B cell (primary cell): ENCODE results near the gene TRIM75. TPM values are rescaled to one million over a fixed set of nuclear protein-coding genes. Genes with fewer than 3 reads are reported as not detected.

Source experiments
- ATAC-seq: fragments of 200-7000 bp; cut with Tn5 transposase; one replicate; pipeline ENCODE4 v1.10.0; 2021; ENCODE audit warnings: low read depth, mild to moderate bottlenecking, moderate number of reproducible peaks, moderate library complexity
- CTCF ChIA-PET: fragments of 350-600 bp; sonication (Branson Sonifier 250); formaldehyde crosslinking; loops from one replicate; lab custom pipeline; 2021; ENCODE audit warnings: antibody characterized with exemption, inconsistent platforms; lab: Charles Lee
- POLR2A ChIA-PET: fragments of 350-600 bp; sonication (Branson Sonifier 250); formaldehyde crosslinking; loops from one replicate; lab custom pipeline; 2021; ENCODE audit warnings: antibody characterized with exemption; lab: Charles Lee
- DNase-seq: peaks from one replicate; pipeline ENCODE4 v3.0.0; 2013
- H2AFZ ChIP-seq: 2 replicates; pipeline ENCODE4 v1.6.1; 2012; ENCODE audit warnings: mild to moderate bottlenecking, low read depth, low read length; ENCODE audit not compliant: insufficient read depth, poor library complexity, severe bottlenecking
- H3K27ac ChIP-seq, 2 donors: 1 replicate in 1 of 2; 2 replicates in 1 of 2; pipeline ENCODE4 v1.5.1; 2012 to 2013; ENCODE audit warnings: low read length in 2 of 2, mild to moderate bottlenecking in 2 of 2, moderate library complexity in 1 of 2
- H3K27me3 ChIP-seq, 4 experiments: fragments of 200-600 bp in 1 of 4; sonication (generic) in 1 of 4; replicated peaks in 1 of 4; 1 replicate in 2 of 4; 2 replicates in 2 of 4; pipeline versions ENCODE4 v1.6.1 to v1.7.0; 2013 to 2016; ENCODE audit warnings: low read length in 3 of 4, mild to moderate bottlenecking in 2 of 4, mixed read lengths in 1 of 4, moderate library complexity in 1 of 4; ENCODE audit not compliant: insufficient read depth in 4 of 4, control insufficient read depth in 3 of 4; ENCODE audit errors: control extremely low read depth in 1 of 4
- H3K36me3 ChIP-seq, 2 experiments: replicated peaks in 1 of 2; 1 replicate in 1 of 2; 2 replicates in 1 of 2; pipeline versions ENCODE4 v1.6.1 to v1.7.1; 2013; ENCODE audit warnings: low read length in 1 of 2; ENCODE audit not compliant: insufficient read depth in 2 of 2, control insufficient read depth in 1 of 2; ENCODE audit errors: control extremely low read depth in 1 of 2, extremely low read depth in 1 of 2
- H3K4me1 ChIP-seq, 2 donors: fragments of 200-600 bp in 1 of 2; sonication (generic) in 1 of 2; 1 replicate in 1 of 2; 2 replicates in 1 of 2; pipeline versions ENCODE4 v1.5.1 to v1.6.1; 2013 to 2017; ENCODE audit warnings: low read length in 2 of 2; ENCODE audit not compliant: control insufficient read depth in 2 of 2, insufficient read depth in 2 of 2
- H3K4me2 ChIP-seq: replicated peaks from 2 replicates; pipeline ENCODE3; 2012; ENCODE audit warnings: mild to moderate bottlenecking, low read depth, low read length; ENCODE audit not compliant: poor library complexity, severe bottlenecking
- H3K4me3 ChIP-seq, 5 experiments: fragments of 200-600 bp in 1 of 5; sonication (generic) in 1 of 5; 1 replicate in 3 of 5; 2 replicates in 2 of 5; pipeline versions ENCODE4 v1.5.1 to v1.7.0; 2011 to 2016; ENCODE audit warnings: low read length in 4 of 5, mild to moderate bottlenecking in 4 of 5, low read depth in 2 of 5, control low read depth in 1 of 5, moderate library complexity in 1 of 5; ENCODE audit not compliant: insufficient read depth in 1 of 5; ENCODE audit errors: control extremely low read depth in 1 of 5, extremely low read depth in 1 of 5
- H3K79me2 ChIP-seq: fragments of 200-600 bp; sonication (generic); one replicate; pipeline ENCODE4 v1.6.0; 2016; ENCODE audit warnings: low read length; ENCODE audit not compliant: control insufficient read depth, insufficient read depth
- H3K9ac ChIP-seq: fragments of 200-600 bp; sonication (generic); 2 replicates; pipeline ENCODE4 v1.6.1; 2017; ENCODE audit warnings: mild to moderate bottlenecking, low read length, moderate library complexity
- H3K9me3 ChIP-seq, 3 donors: one replicate each; pipeline versions ENCODE4 v1.6.1 to v1.7.1; 2013; ENCODE audit warnings: low read length in 2 of 3; ENCODE audit not compliant: control insufficient read depth in 2 of 3, insufficient read depth in 1 of 3; ENCODE audit errors: control extremely low read depth in 1 of 3
- H4K20me1 ChIP-seq: 2 replicates; pipeline ENCODE4 v1.6.0; 2012; ENCODE audit warnings: mild to moderate bottlenecking, low read length; ENCODE audit not compliant: insufficient read depth, control insufficient read depth, poor library complexity, severe bottlenecking
- H3K27ac Mint-ChIP-seq: one replicate; pipeline ENCODE4 v1.8.0; 2021; ENCODE audit warnings: mixed read lengths
- H3K27me3 Mint-ChIP-seq: one replicate; pipeline ENCODE4 v1.8.0; 2021; ENCODE audit warnings: mixed read lengths
- H3K4me1 Mint-ChIP-seq: one replicate; pipeline ENCODE4 v1.8.0; 2021; ENCODE audit warnings: mixed read lengths
- H3K4me3 Mint-ChIP-seq: one replicate; pipeline ENCODE4 v1.8.0; 2021; ENCODE audit warnings: mixed read lengths
- H3K9me3 Mint-ChIP-seq: one replicate; pipeline ENCODE4 v1.8.0; 2022; ENCODE audit warnings: mixed read lengths; ENCODE audit not compliant: insufficient read depth
- EZH2 ChIP-seq: IDR thresholded peaks from 2 replicates; pipeline ENCODE4 v1.6.1; 2012; ENCODE audit warnings: borderline replicate concordance, low read depth, mild to moderate bottlenecking, moderate library complexity, low read length; ENCODE audit not compliant: insufficient read depth, poor library complexity, severe bottlenecking
- WGBS: methylation state at CpG from one replicate; pipeline ENCODE4 v1.1.5; 2013; ENCODE audit warnings: missing lambda C conversion rate; ENCODE audit not compliant: insufficient coverage; 5-methylcytosine and 5-hydroxymethylcytosine counted together
- intact Hi-C: fragments of 100-400 bp; cut with micrococcal nuclease; formaldehyde crosslinking; loops from one replicate; pipeline ENCODE4 v1.10.0; 2022
- polyA minus RNA-seq: library from RNA; depleted of rRNA, polyadenylated mRNA; stranded (reverse); fragments of >200 nt; gene quantifications from 2 replicates; pipeline ENCODE4 v1.2.3, GENCODE V29; 2012
- polyA plus RNA-seq: library from polyadenylated mRNA; depleted of rRNA; stranded (reverse); fragments of >200 nt; gene quantifications from 2 replicates; pipeline ENCODE4 v1.2.3, GENCODE V29; 2012
- total RNA-seq, 2 donors: library from RNA; stranded (reverse); fragments of 120-200 nt in 1 of 2; gene quantifications; 1 replicate in 1 of 2; 2 replicates in 1 of 2; pipeline versions ENCODE4 v1.2.3 to v1.2.4, GENCODE V29; 2013 to 2022
- TF ChIP-seq, protein P1 (sequence below): fragments of 200-600 bp; IDR thresholded peaks from one replicate; pipeline ENCODE4 v1.8.0; 2022; ENCODE audit warnings: antibody characterized with exemption, mild to moderate bottlenecking

The TRIM75 gene
- total RNA-seq (not detected in 2 replicates), polyA plus RNA-seq (not detected in 2 replicates), polyA minus RNA-seq (not detected in 2 replicates)
- total RNA-seq (2013), result not detected

DNA sequence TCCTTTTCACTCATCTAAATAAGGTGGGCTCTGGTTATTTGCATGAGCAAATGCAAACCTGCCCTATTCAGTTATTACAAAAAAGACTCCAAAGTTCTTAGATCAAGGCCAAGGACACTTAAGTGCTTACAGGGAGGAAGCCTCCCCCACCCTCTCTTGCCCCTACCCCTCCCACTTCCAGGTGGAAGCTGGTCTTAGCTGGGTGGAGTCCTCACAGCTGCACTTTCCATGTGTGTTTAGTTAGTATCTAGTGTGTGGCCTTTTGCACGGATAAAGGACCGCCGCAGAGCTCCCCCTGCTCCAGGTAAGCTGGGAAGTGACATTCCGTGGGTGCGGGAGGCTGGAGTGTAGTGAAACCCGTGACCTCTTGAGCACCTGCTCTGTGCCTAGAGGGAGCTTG lies at the start of gene TRIM75:
Gene TRIM75 (plus strand): TSS at position 222 of the 400 bp plus-strand sequence. CDS start 5,282 bp downstream, outside the sequence.
- 67% methylated on average over 6 of the region's 6 CpGs for WGBS
- Histone ChIP-seq H3K4me2 (no peak within 1 kb of the TSS), H2AFZ (no peak within 1 kb of the TSS), H4K20me1 (no peaks in the 10 kb centered on the region), H3K9ac (no peak within 1 kb of the TSS), H3K4me1 (no peaks in the 10 kb centered on the region), H3K27ac (no peak within 1 kb of the TSS), H3K36me3 (no peaks in the 10 kb centered on the region), H3K27me3 (no peaks in the 10 kb centered on the region), H3K4me3 (no peak within 1 kb of the TSS), H3K79me2 (no peaks in the 10 kb centered on the region), H3K9me3 (no peaks in the 10 kb centered on the region)
- ChIA-PET CTCF (no interaction called here), POLR2A (no interaction called here)
- Mint-ChIP-seq H3K27ac (no peak within 1 kb of the TSS), H3K9me3 (no peaks in the 10 kb centered on the region), H3K4me3 (no peak within 1 kb of the TSS), H3K27me3 (no peaks in the 10 kb centered on the region), H3K4me1 (no peaks in the 10 kb centered on the region)
- ATAC-seq (no peak), DNase-seq (no peak)
- intact Hi-C loops, result no loop called here
- TF ChIP-seq EZH2, result no peak
- TF ChIP-seq, protein P1, sequence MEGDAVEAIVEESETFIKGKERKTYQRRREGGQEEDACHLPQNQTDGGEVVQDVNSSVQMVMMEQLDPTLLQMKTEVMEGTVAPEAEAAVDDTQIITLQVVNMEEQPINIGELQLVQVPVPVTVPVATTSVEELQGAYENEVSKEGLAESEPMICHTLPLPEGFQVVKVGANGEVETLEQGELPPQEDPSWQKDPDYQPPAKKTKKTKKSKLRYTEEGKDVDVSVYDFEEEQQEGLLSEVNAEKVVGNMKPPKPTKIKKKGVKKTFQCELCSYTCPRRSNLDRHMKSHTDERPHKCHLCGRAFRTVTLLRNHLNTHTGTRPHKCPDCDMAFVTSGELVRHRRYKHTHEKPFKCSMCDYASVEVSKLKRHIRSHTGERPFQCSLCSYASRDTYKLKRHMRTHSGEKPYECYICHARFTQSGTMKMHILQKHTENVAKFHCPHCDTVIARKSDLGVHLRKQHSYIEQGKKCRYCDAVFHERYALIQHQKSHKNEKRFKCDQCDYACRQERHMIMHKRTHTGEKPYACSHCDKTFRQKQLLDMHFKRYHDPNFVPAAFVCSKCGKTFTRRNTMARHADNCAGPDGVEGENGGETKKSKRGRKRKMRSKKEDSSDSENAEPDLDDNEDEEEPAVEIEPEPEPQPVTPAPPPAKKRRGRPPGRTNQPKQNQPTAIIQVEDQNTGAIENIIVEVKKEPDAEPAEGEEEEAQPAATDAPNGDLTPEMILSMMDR, result no peak

DNA sequence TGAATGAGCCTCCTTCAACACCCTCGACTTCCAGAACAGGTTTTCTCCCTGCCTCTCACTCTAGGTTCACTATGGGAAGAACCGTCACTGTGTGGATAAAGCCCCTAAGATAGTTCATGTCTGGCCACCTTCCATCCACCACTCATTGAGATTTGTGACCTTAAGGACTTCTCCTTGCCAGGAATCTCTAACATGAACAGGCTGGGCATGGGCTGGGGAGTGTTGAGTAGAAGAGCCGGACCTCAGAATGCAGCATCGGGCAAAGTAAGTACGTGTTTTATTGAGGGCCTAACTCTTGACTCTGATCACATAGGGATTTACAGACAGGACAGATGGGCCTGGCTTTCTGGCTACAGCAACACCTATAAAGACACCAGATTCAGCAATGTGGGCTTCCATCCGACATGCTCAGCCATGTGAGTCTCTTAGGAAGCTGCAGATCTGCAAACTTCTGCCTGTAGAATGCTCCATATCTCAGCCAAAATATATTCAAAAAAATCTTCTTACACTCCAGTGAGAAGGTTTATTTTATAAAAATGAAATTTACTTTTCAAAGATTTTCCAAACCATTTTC lies 48.2 kb upstream of the TRIM75 start:
- no peak overlapping the region for H3K4me2 ChIP-seq
- no peak overlapping the region for H3K27ac ChIP-seq
- H3K27me3 Mint-ChIP-seq, result peaks cover 14% of the 10 kb centered on the region
- CTCF ChIA-PET, result no interaction called here
- 83% methylated on average over 3 of the region's 6 CpGs for WGBS
- no peaks in the 10 kb centered on the region for H3K79me2 ChIP-seq
- H3K4me3 Mint-ChIP-seq, result no peak overlapping the region
- no peaks in the 10 kb centered on the region for H4K20me1 ChIP-seq
- no peaks in the 10 kb centered on the region for H3K4me1 ChIP-seq
- TF ChIP-seq, protein P1, result no peak
- no peaks in the 10 kb centered on the region for H3K9me3 ChIP-seq
- H3K4me1 Mint-ChIP-seq, result no peaks in the 10 kb centered on the region
- intact Hi-C loops, result no loop called here
- H3K9ac ChIP-seq, result no peak overlapping the region
- ATAC-seq (no peak), DNase-seq (no peak)
- H3K36me3 ChIP-seq, result no peaks in the 10 kb centered on the region
- H2AFZ ChIP-seq, result no peak overlapping the region
- H3K4me3 ChIP-seq, result no peak overlapping the region
- H3K9me3 Mint-ChIP-seq, result no peaks in the 10 kb centered on the region
- POLR2A ChIA-PET, result no interaction called here
- H3K27ac Mint-ChIP-seq, result no peak overlapping the region
- no peaks in the 10 kb centered on the region for H3K27me3 ChIP-seq
